ENCODE data around the gene BRD2.

- no peak for TF ChIP-seq ELK1 (IDR thresholded peaks at IDR 0.05; ENCODE audit: borderline replicate concordance, low read depth, low read length)
- TF ChIP-seq CEBPB (IDR thresholded peaks at IDR 0.05; ENCODE audit: low read depth, low read length): no peak
- TF ChIP-seq CTCF (conservative IDR thresholded peaks at IDR 0.05; ENCODE audit: low read depth, low read length): no peak
- no peak for TF ChIP-seq SMC3 (IDR thresholded peaks at IDR 0.05; ENCODE audit: low read depth, low read length)
- no peak for TF ChIP-seq POLR2A (IDR thresholded peaks at IDR 0.05; ENCODE audit: low read depth, low read length)
- no peak for TF ChIP-seq NFE2L2 (IDR thresholded peaks at IDR 0.05; ENCODE audit: low read depth, low read length)
- TF ChIP-seq FOS (IDR thresholded peaks at IDR 0.05; ENCODE audit: low read depth, low read length): no peak
- no peak for TF ChIP-seq RAD21 (IDR thresholded peaks at IDR 0.05; ENCODE audit: low read length)
- no peak for TF ChIP-seq CHD1 (IDR thresholded peaks at IDR 0.05; ENCODE audit: low read depth, low read length)
- no peak for TF ChIP-seq MXI1 (IDR thresholded peaks at IDR 0.05; ENCODE audit: borderline replicate concordance, low read depth, low read length)
- TF ChIP-seq, protein P1, sequence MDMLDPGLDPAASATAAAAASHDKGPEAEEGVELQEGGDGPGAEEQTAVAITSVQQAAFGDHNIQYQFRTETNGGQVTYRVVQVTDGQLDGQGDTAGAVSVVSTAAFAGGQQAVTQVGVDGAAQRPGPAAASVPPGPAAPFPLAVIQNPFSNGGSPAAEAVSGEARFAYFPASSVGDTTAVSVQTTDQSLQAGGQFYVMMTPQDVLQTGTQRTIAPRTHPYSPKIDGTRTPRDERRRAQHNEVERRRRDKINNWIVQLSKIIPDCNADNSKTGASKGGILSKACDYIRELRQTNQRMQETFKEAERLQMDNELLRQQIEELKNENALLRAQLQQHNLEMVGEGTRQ (IDR thresholded peaks at IDR 0.05; ENCODE audit: low read depth, low read length): no peak
- TF ChIP-seq MAFK (IDR thresholded peaks at IDR 0.05; ENCODE audit: low read depth, low read length): no peak
These were observed 49.4 kb downstream of the BRD2 start for GRCh38 chr6:33017694-33018353.
